Liver (tissue), 3 donors: ENCODE results near the gene RPS6KB1.

ENCODE experiments used
- ATF3 ChIP-seq: IDR thresholded peaks from 2 replicates; pipeline ENCODE4 v1.6.1; 2016; ENCODE audit warnings: antibody characterized with exemption
- CTCF ChIP-seq: fragments of 150-350 bp; IDR thresholded peaks from 2 replicates; pipeline ENCODE4 v1.5.1; 2017; ENCODE audit warnings: improper control_type of control experiment, low read depth, low read length; ENCODE audit not compliant: missing input control
- FOXA1 ChIP-seq: IDR thresholded peaks from 2 replicates; pipeline ENCODE4 v1.6.1; 2016; ENCODE audit warnings: antibody characterized with exemption
- HNF4A ChIP-seq, 2 donors: conservative IDR thresholded peaks; 2 replicates each; pipeline ENCODE4 v1.6.1; 2016; ENCODE audit warnings: antibody characterized with exemption in 2 of 2, mild to moderate bottlenecking in 2 of 2
- JUND ChIP-seq, 2 donors: IDR thresholded peaks; 2 replicates each; pipeline ENCODE4 v1.6.1; 2016; ENCODE audit warnings: antibody characterized with exemption in 2 of 2
- MAX ChIP-seq: IDR thresholded peaks from 2 replicates; pipeline ENCODE4 v1.6.1; 2016; ENCODE audit warnings: antibody characterized with exemption
- REST ChIP-seq: IDR thresholded peaks from 2 replicates; pipeline ENCODE4 v1.6.1; 2016; ENCODE audit warnings: antibody characterized with exemption, mild to moderate bottlenecking
- SP1 ChIP-seq: IDR thresholded peaks from 2 replicates; pipeline ENCODE4 v1.6.1; 2018; ENCODE audit warnings: antibody characterized with exemption, mild to moderate bottlenecking
- TAF1 ChIP-seq: conservative IDR thresholded peaks from 2 replicates; pipeline ENCODE4 v1.6.1; 2016; ENCODE audit warnings: antibody characterized with exemption, mild to moderate bottlenecking
- YY1 ChIP-seq: IDR thresholded peaks from 2 replicates; pipeline ENCODE4 v1.6.1; 2016; ENCODE audit warnings: antibody characterized with exemption, mild to moderate bottlenecking
- ZBTB33 ChIP-seq: IDR thresholded peaks from 2 replicates; pipeline ENCODE4 v1.6.1; 2016; ENCODE audit warnings: antibody characterized with exemption
- donor health status: healthy.
- donor health status: healthy.

- no peak for TF ChIP-seq CTCF
- no peak for TF ChIP-seq TAF1
- no peak for TF ChIP-seq ZBTB33
- TF ChIP-seq SP1 = no peak
- TF ChIP-seq MAX = no peak
- TF ChIP-seq JUND (IDR thresholded peaks at IDR 0.05) = no peak
- no peak for TF ChIP-seq ATF3
- TF ChIP-seq YY1 = no peak
- TF ChIP-seq REST = no peak
- TF ChIP-seq FOXA1 = no peak
- no peak for TF ChIP-seq HNF4A (conservative IDR thresholded peaks at IDR 0.05)
Measured at GRCh38 chr17:59941131-59941530, 48.2 kb downstream of the RPS6KB1 start.
